GM12878 (cell line): ENCODE results near the gene AIG1. TPM values are rescaled to one million over a fixed set of nuclear protein-coding genes. Genes with fewer than 3 reads are reported as not detected.

Source experiments
- ATAC-seq: fragments of 200-7000 bp; cut with Tn5 transposase; 3 replicates; pipeline ENCODE4 v1.9.1; 2020; ENCODE audit warnings: mild to moderate bottlenecking, moderate library complexity
- BruUV-seq: library from RNA; stranded (reverse); fragments of 400-500 nt; replicated peaks from 2 replicates; lab custom pipeline; 2021; lab: Mats Ljungman, UMichigan
- CTCF ChIA-PET: fragments of 300-600 bp; sonication (Branson Sonifier 250); formaldehyde crosslinking; extraction: SDS; loops from one replicate; lab custom pipeline; 2021; ENCODE audit warnings: inconsistent platforms; lab: Yijun Ruan, JAX
- POLR2A ChIA-PET: fragments of 350-600 bp; formaldehyde crosslinking; extraction: SDS; loops from one replicate; lab custom pipeline; 2021; ENCODE audit warnings: inconsistent platforms; lab: Charles Lee
- RAD21 ChIA-PET: fragments of 300-600 bp; sonication (Branson Sonifier 250); formaldehyde crosslinking; loops from one replicate; lab custom pipeline; 2023; ENCODE audit warnings: antibody characterized with exemption; ENCODE audit not compliant: unreplicated experiment; lab: Charles Lee
- SMC1A ChIA-PET: fragments of 300-600 bp; sonication (Branson Sonifier 250); formaldehyde crosslinking; loops from one replicate; lab custom pipeline; 2023; ENCODE audit not compliant: unreplicated experiment, uncharacterized antibody; lab: Charles Lee
- DNase-seq: peaks from one replicate; pipeline ENCODE4 v3.0.0-alpha.2; 2011; ENCODE audit warnings: low read depth, low spot score
- FAIRE-seq: peaks from 3 replicates; lab custom pipeline; 2011; peaks lifted over from hg19 to GRCh38; lab: Jason Lieb, UNC
- H2AFZ ChIP-seq: 2 replicates; pipeline ENCODE4 v1.6.0; 2011; ENCODE audit warnings: low read depth, low read length, control low read depth; ENCODE audit not compliant: control insufficient read depth
- H3K27ac ChIP-seq: 2 replicates; pipeline ENCODE4 v1.5.1; 2011; ENCODE audit warnings: control low read depth; ENCODE audit not compliant: control insufficient read depth, insufficient read depth
- H3K27me3 ChIP-seq, 2 experiments: replicated peaks in 1 of 2; 2 replicates each; pipeline versions ENCODE4 v1.6.0 to v1.6.1; 2011; ENCODE audit warnings: low read length in 1 of 2; ENCODE audit not compliant: control insufficient read depth in 2 of 2, insufficient read depth in 2 of 2
- H3K36me3 ChIP-seq, 2 experiments: 2 replicates each; pipeline ENCODE4 v1.5.1; 2011; ENCODE audit warnings: low read length in 1 of 2; ENCODE audit not compliant: control insufficient read depth in 2 of 2, insufficient read depth in 2 of 2
- H3K4me1 ChIP-seq: 2 replicates; pipeline ENCODE4 v1.6.1; 2011; ENCODE audit warnings: mild to moderate bottlenecking, low read length, moderate library complexity, mixed read lengths; ENCODE audit not compliant: control insufficient read depth, insufficient read depth
- H3K4me2 ChIP-seq: 2 replicates; pipeline ENCODE4 v1.6.0; 2011; ENCODE audit warnings: control low read depth; ENCODE audit not compliant: control insufficient read depth, insufficient read depth
- H3K4me3 ChIP-seq: fragments of 200-600 bp; sonication (generic); 2 replicates; pipeline ENCODE4 v1.5.1; 2016
- H3K79me2 ChIP-seq: 2 replicates; pipeline ENCODE4 v1.6.0; 2011; ENCODE audit warnings: low read length; ENCODE audit not compliant: control insufficient read depth, insufficient read depth
- H3K9ac ChIP-seq: 2 replicates; pipeline ENCODE4 v1.8.0; 2011; ENCODE audit warnings: low read length, control low read depth, mixed read lengths; ENCODE audit not compliant: control insufficient read depth, insufficient read depth
- H3K9me3 ChIP-seq: replicated peaks from 3 replicates; pipeline ENCODE4 v1.5.1; 2011; ENCODE audit warnings: mild to moderate bottlenecking, low read length; ENCODE audit not compliant: control insufficient read depth, insufficient read depth
- H4K20me1 ChIP-seq: 2 replicates; pipeline ENCODE4 v1.6.0; 2011; ENCODE audit not compliant: control insufficient read depth, insufficient read depth
- BCL11A ChIP-seq: IDR thresholded peaks from 2 replicates; pipeline ENCODE4 v1.6.1; 2011; ENCODE audit warnings: low read depth, low read length
- BRCA1 ChIP-seq: IDR thresholded peaks from 2 replicates; pipeline ENCODE4 v1.6.1; 2011; ENCODE audit warnings: low read depth, low read length, improper control_type of control experiment
- CEBPZ ChIP-seq: fragments of 150-350 bp; IDR thresholded peaks from 2 replicates; pipeline ENCODE4 v1.6.1; 2016; ENCODE audit warnings: low read depth, low read length
- HSF1 ChIP-seq: fragments of 150-350 bp; IDR thresholded peaks from 2 replicates; pipeline ENCODE4 v1.6.1; 2014; ENCODE audit warnings: mild to moderate bottlenecking, low read depth, low read length
- KAT2A ChIP-seq: conservative IDR thresholded peaks from 2 replicates; pipeline ENCODE4 v1.6.1; 2011; ENCODE audit warnings: low read depth, low read length; ENCODE audit not compliant: control insufficient read depth
- MYC ChIP-seq: IDR thresholded peaks from 2 replicates; pipeline ENCODE4 v1.6.1; 2011; ENCODE audit warnings: mild to moderate bottlenecking, low read length, moderate library complexity, inconsistent platforms; ENCODE audit not compliant: insufficient read depth, insufficient replicate concordance, insufficient read length, severe bottlenecking
- NRF1 ChIP-seq: conservative IDR thresholded peaks from 2 replicates; pipeline ENCODE4 v1.6.1; 2011; ENCODE audit warnings: mild to moderate bottlenecking, low read depth, low read length, improper control_type of control experiment
- POLR2A ChIP-seq: IDR thresholded peaks from 2 replicates; pipeline ENCODE4 v1.6.1; 2011; ENCODE audit warnings: low read depth, mild to moderate bottlenecking, low read length
- RB1 ChIP-seq: fragments of 450-650 bp; formaldehyde crosslinking; IDR thresholded peaks from 2 replicates; pipeline ENCODE4 v1.6.1; 2017; ENCODE audit warnings: mild to moderate bottlenecking, borderline replicate concordance
- RFX5 ChIP-seq: IDR thresholded peaks from 2 replicates; pipeline ENCODE4 v1.6.1; 2011; ENCODE audit warnings: low read depth, low read length, improper control_type of control experiment
- SMC3 ChIP-seq: IDR thresholded peaks from 2 replicates; pipeline ENCODE4 v1.6.1; 2011; ENCODE audit warnings: low read length, improper control_type of control experiment, borderline replicate concordance
- SPI1 ChIP-seq: IDR thresholded peaks from 2 replicates; pipeline ENCODE4 v1.6.1; 2011; ENCODE audit warnings: low read depth, mild to moderate bottlenecking, low read length, moderate library complexity, borderline replicate concordance; ENCODE audit not compliant: insufficient read depth
- SUPT20H ChIP-seq: IDR thresholded peaks from 2 replicates; pipeline ENCODE4 v1.6.1; 2011; ENCODE audit warnings: low read depth, mild to moderate bottlenecking, low read length, moderate library complexity, borderline replicate concordance; ENCODE audit not compliant: control insufficient read depth
- WGBS: methylation state at CpG from one replicate; pipeline ENCODE4 v1.1.6; 2016; ENCODE audit warnings: low lambda C conversion rate; ENCODE audit not compliant: insufficient replicate concordance, insufficient coverage; ENCODE audit errors: missing lambda C conversion rate; 5-methylcytosine and 5-hydroxymethylcytosine counted together
- in situ Hi-C: fragments of 300-500 bp; cut with MboI; formaldehyde crosslinking; loops from 9 replicates; pipeline ENCODE4 v1.14.3; 2018; ENCODE audit warnings: mixed read lengths
- intact Hi-C: fragments of 100-400 bp; cut with micrococcal nuclease; formaldehyde crosslinking; loops from one replicate; pipeline ENCODE4 v1.14.2; 2022; ENCODE audit not compliant: unreplicated experiment
- polyA plus RNA-seq, 11 experiments: library from polyadenylated mRNA; depleted of rRNA in 4 of 11; unstranded in 6 of 11; stranded (reverse) in 5 of 11; fragments of >200 nt; fragmentation: Nextera tagmentation in 4 of 11; fragmentation: Illumina TruSeq in 1 of 11; extraction: Ambion mirVana in 4 of 11; extraction: Trizol in 1 of 11; gene quantifications; 1 replicate in 1 of 11; 2 replicates in 10 of 11; pipeline versions ENCODE4 v1.2.1 to v1.2.3, GENCODE V29; 2011 to 2016; ENCODE audit warnings: inconsistent platforms in 2 of 11, missing spikeins in 2 of 11, low read depth in 1 of 11
- total RNA-seq, 4 experiments: library from RNA; depleted of rRNA in 3 of 4; stranded (reverse); fragments of >200 nt in 3 of 4; fragmentation: Illumina TruSeq in 1 of 4; extraction: Trizol in 1 of 4; gene quantifications; 2 replicates each; pipeline versions ENCODE4 v1.2.1 to v1.2.3, GENCODE V29; 2013 to 2021

The AIG1 gene
- total and polyA plus RNA-seq, 10 of the 15 experiments (the other 5 are each of a cell fraction or from before 2014, with no cell fraction given) = 27.0 to 74.5 (median 36.4) TPM

GRCh38 chr6:143119260-143119659 is 58.6 kb downstream of the AIG1 start (continued):
- no peak for TF ChIP-seq HSF1
- TF ChIP-seq, all 136 proteins: peak for 0

GRCh38 chr6:143123081-143123480 is 62.4 kb downstream of the AIG1 start:
- BruUV-seq = no TSS peak

More at GRCh38 chr6:143123081-143123480, 62.4 kb downstream of the AIG1 start:
- H2AFZ ChIP-seq = no peak overlapping the region
- SMC1A ChIA-PET = interaction anchor here (0.8 kb wide), 1 partner anchor 8 kb away, joined by 5 read pairs; no protein-coding TSS in a partner anchor
- 0 out of 2 replicates have a peak, but pooled peaks cover 4% of the 10 kb centered on the region for H3K4me1 ChIP-seq
- H4K20me1 ChIP-seq = no peaks in the 10 kb centered on the region
- no peaks in the 10 kb centered on the region for H3K27me3 ChIP-seq
- intact Hi-C loops (no loop called here), in situ Hi-C loops (no loop called here)
- no peak overlapping the region for H3K4me2 ChIP-seq
- DNase-seq = no peak
- ATAC-seq = no peak
- no peak overlapping the region for H3K4me3 ChIP-seq
- H3K27ac ChIP-seq = no peak overlapping the region
- H3K9me3 ChIP-seq = no peaks in the 10 kb centered on the region
- H3K79me2 ChIP-seq = no peaks in the 10 kb centered on the region
- 100% methylated on average over 1 of the region's 1 CpG for WGBS
- RAD21 ChIA-PET = no interaction called here
- FAIRE-seq = no peak
- no peak overlapping the region for H3K9ac ChIP-seq
- POLR2A ChIA-PET = no interaction called here
- CTCF ChIA-PET = interaction anchor here (0.7 kb wide), 1 partner anchor 303 kb away, joined by 3 read pairs; no protein-coding TSS in a partner anchor
- TF ChIP-seq MYC = no peak
- no peak for TF ChIP-seq SPI1
- TF ChIP-seq BRCA1 = no peak
- no peak for TF ChIP-seq RFX5
- no peak for TF ChIP-seq CEBPZ
- no peak for TF ChIP-seq SMC3
- TF ChIP-seq KAT2A = no peak
- TF ChIP-seq NRF1 = no peak
- TF ChIP-seq SUPT20H = no peak
- no peak for TF ChIP-seq POLR2A
- no peak for TF ChIP-seq RB1
- TF ChIP-seq BCL11A = no peak
- H3K36me3 ChIP-seq = no peaks in the 10 kb centered on the region
